Hindlimb muscle (tissue), 1 donor: ENCODE data around the gene DDX39A. TPM values are rescaled to one million over a fixed set of nuclear protein-coding genes. Genes with fewer than 3 reads are reported as not detected.

ENCODE experiments used
- DNase-seq: peaks from one replicate; pipeline ENCODE4 v3.0.0-alpha.2; 2013
- polyA plus RNA-seq: library from polyadenylated mRNA; unstranded; fragments of 120-200 nt; gene quantifications from one replicate; pipeline ENCODE4 v1.2.1, GENCODE V29; 2013; ENCODE audit not compliant: insufficient read length

DDX39A gene
- polyA plus RNA-seq, 1 donor, result 44.1 TPM

DNA sequence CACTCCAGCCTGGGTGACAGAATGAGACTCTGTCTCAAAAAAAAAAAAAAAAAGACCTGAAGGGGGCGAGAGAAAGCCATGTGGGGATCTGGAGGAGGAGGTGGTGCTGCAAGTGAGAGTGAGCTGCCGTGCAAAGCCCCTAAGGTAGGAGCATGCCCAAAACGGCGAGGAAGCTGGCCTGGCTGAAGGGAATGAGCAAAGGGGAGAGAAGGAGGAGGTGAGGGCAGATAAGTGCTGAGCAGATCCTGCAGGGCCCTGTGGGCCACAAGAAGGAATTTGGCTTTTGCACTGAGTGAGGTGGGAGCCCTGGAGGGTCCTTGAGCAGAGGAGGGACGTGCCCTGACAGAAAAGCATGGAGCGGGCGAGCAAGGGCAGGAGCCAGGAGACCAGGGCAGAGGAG is 57.3 kb downstream of the DDX39A start:
- no peak for DNase-seq

Other genes with a start within 250 kb of the DDX39A start
- 20.8 TPM for gene ADGRL1, start 213.2 kb downstream of the DDX39A start, polyA plus RNA-seq
- gene ADGRE5, start 37.9 kb downstream of the DDX39A start, polyA plus RNA-seq, result 72.3 TPM
- gene PKN1, start 14.0 kb upstream of the DDX39A start, polyA plus RNA-seq, result 83.6 TPM
- gene PTGER1, start 56.0 kb upstream of the DDX39A start, polyA plus RNA-seq, result not detected
- gene GIPC1, start 76.8 kb upstream of the DDX39A start, polyA plus RNA-seq, result 49.8 TPM
- gene DNAJB1, start 99.1 kb upstream of the DDX39A start, polyA plus RNA-seq, result 84.5 TPM
- gene TECR, start 110.3 kb upstream of the DDX39A start, polyA plus RNA-seq, result 155 TPM
- 149 TPM for gene NDUFB7, start 152.7 kb upstream of the DDX39A start, polyA plus RNA-seq
- gene CLEC17A, start 163.7 kb upstream of the DDX39A start, polyA plus RNA-seq, result not detected